ENCODE data around the gene CD83. TPM values are rescaled to one million over a fixed set of nuclear protein-coding genes. Genes with fewer than 3 reads are reported as not detected.

CD83 gene
- total RNA-seq, 4 donors from 2014 or later: 1.2 to 4.3 (median 1.8) TPM

GRCh38 chr6:14141351-14142062 lies 23.9 kb downstream of the CD83 start:
- H3K27ac ChIP-seq (replicated peaks in 1 of 4): no peak overlapping the region
- no peak for DNase-seq (ENCODE audit: extremely low spot score)
- H3K4me1 ChIP-seq: peaks cover 0 to 18% (median 16%) of the 10 kb centered on the region in 4 donors
- no peak for TF ChIP-seq POLR2AphosphoS5 (IDR thresholded peaks at IDR 0.05)
- no peak for TF ChIP-seq CTCF (IDR thresholded peaks at IDR 0.05)
- TF ChIP-seq EP300 (IDR thresholded peaks at IDR 0.05): no peak
- no peak for TF ChIP-seq POLR2A (IDR thresholded peaks at IDR 0.05; ENCODE audit: low read depth)
- no peaks in the 10 kb centered on the region for H3K36me3 ChIP-seq
- H3K9me3 ChIP-seq: no peaks in the 10 kb centered on the region
- no peak overlapping the region for H3K4me3 ChIP-seq
- no peaks in the 10 kb centered on the region for H3K27me3 ChIP-seq
- intact Hi-C loops (cut with DNase I): loop anchor here (5.0 kb wide), 1 partner anchor 234 kb away; no protein-coding TSS in a partner anchor
- 86% methylated on average over 5 of the region's 5 CpGs for WGBS

- intact Hi-C loops (cut with DNase I): loop anchor here (5.0 kb wide), 1 partner anchor 235 kb away; no protein-coding TSS in a partner anchor
- 99% methylated on average over 7 of the region's 7 CpGs for WGBS
- Histone ChIP-seq H3K4me1 (peaks cover 0 to 18% (median 16%) of the 10 kb centered on the region in 4 donors), H3K27ac (replicated peaks in 1 of 4) (no peak overlapping the region), H3K4me3 (no peak overlapping the region), H3K36me3 (no peaks in the 10 kb centered on the region), H3K9me3 (no peaks in the 10 kb centered on the region), H3K27me3 (no peaks in the 10 kb centered on the region)
- TF ChIP-seq POLR2A (IDR thresholded peaks at IDR 0.05; ENCODE audit: low read depth) (no peak), EP300 (IDR thresholded peaks at IDR 0.05) (no peak), POLR2AphosphoS5 (IDR thresholded peaks at IDR 0.05) (no peak), CTCF (IDR thresholded peaks at IDR 0.05) (no peak)
- DNase-seq (ENCODE audit: extremely low spot score): no peak
These were observed 24.5 kb downstream of the CD83 start for GRCh38 chr6:14142063-14142450.

- DNase-seq (ENCODE audit: extremely low spot score): no peak
- H3K4me1 ChIP-seq: peaks cover 0 to 18% (median 16%) of the 10 kb centered on the region in 4 donors
- H3K27me3 ChIP-seq: no peaks in the 10 kb centered on the region
- no peaks in the 10 kb centered on the region for H3K9me3 ChIP-seq
- H3K36me3 ChIP-seq: no peaks in the 10 kb centered on the region
- H3K4me3 ChIP-seq: no peak overlapping the region
- intact Hi-C loops (cut with DNase I): loop anchor here (5.0 kb wide), 1 partner anchor 235 kb away; no protein-coding TSS in a partner anchor
- TF ChIP-seq EP300 (IDR thresholded peaks at IDR 0.05): no peak
- TF ChIP-seq CTCF (IDR thresholded peaks at IDR 0.05): no peak
- TF ChIP-seq POLR2A (IDR thresholded peaks at IDR 0.05; ENCODE audit: low read depth): no peak
- TF ChIP-seq POLR2AphosphoS5 (IDR thresholded peaks at IDR 0.05): no peak
- 71% methylated on average over 3 of the region's 3 CpGs for WGBS
- H3K27ac ChIP-seq (replicated peaks in 1 of 4): no peak overlapping the region
These were observed 25.1 kb downstream of the CD83 start for GRCh38 chr6:14142511-14143223.

GRCh38 chr6:14143305-14143704 lies 25.7 kb downstream of the CD83 start:
- 73% methylated on average over 4 of the region's 4 CpGs for WGBS
- Histone ChIP-seq H3K4me3 (no peak overlapping the region), H3K27ac (replicated peaks in 1 of 4) (no peak overlapping the region), H3K36me3 (no peaks in the 10 kb centered on the region), H3K4me1 (peaks cover 0 to 18% (median 16%) of the 10 kb centered on the region in 4 donors), H3K27me3 (no peaks in the 10 kb centered on the region), H3K9me3 (no peaks in the 10 kb centered on the region)
- TF ChIP-seq POLR2A (IDR thresholded peaks at IDR 0.05; ENCODE audit: low read depth) (no peak), POLR2AphosphoS5 (IDR thresholded peaks at IDR 0.05) (no peak), CTCF (IDR thresholded peaks at IDR 0.05) (no peak), EP300 (IDR thresholded peaks at IDR 0.05) (no peak)
- no peak for DNase-seq (ENCODE audit: extremely low spot score)
- intact Hi-C loops (cut with DNase I): loop anchor here (5.0 kb wide), 1 partner anchor 236 kb away; no protein-coding TSS in a partner anchor
